Hepatocyte (in vitro differentiated cells): ENCODE results near the gene ZNF581. TPM values are rescaled to one million over a fixed set of nuclear protein-coding genes. Genes with fewer than 3 reads are reported as not detected.

Experiments used
- DNase-seq: peaks from one replicate; pipeline ENCODE4 v3.0.0-alpha.2; 2016; ENCODE audit warnings: low spot score
- H2AFZ ChIP-seq: fragments of 200-600 bp; sonication (generic); 2 replicates; pipeline ENCODE4 v1.6.0; 2016; ENCODE audit warnings: antibody characterized with exemption, mild to moderate bottlenecking
- H3K27ac ChIP-seq: fragments of 200-600 bp; sonication (generic); 2 replicates; pipeline ENCODE4 v1.5.1; 2016; ENCODE audit warnings: mild to moderate bottlenecking
- H3K27me3 ChIP-seq: fragments of 200-600 bp; sonication (generic); 2 replicates; pipeline ENCODE4 v1.6.1; 2016
- H3K36me3 ChIP-seq: fragments of 200-600 bp; sonication (generic); replicated peaks from 2 replicates; pipeline ENCODE4 v1.5.1; 2016; ENCODE audit warnings: low read depth; ENCODE audit not compliant: insufficient read depth
- H3K4me1 ChIP-seq: fragments of 200-600 bp; sonication (generic); 2 replicates; pipeline ENCODE4 v1.5.1; 2016; ENCODE audit warnings: mild to moderate bottlenecking, moderate library complexity; ENCODE audit not compliant: insufficient read depth
- H3K4me2 ChIP-seq: fragments of 200-600 bp; sonication (generic); 2 replicates; pipeline ENCODE4 v1.6.0; 2016
- H3K4me3 ChIP-seq: fragments of 200-600 bp; sonication (generic); 2 replicates; pipeline ENCODE4 v1.5.1; 2016; ENCODE audit warnings: mild to moderate bottlenecking
- H3K79me2 ChIP-seq: fragments of 200-600 bp; sonication (generic); 2 replicates; pipeline ENCODE4 v1.6.0; 2017; ENCODE audit warnings: mild to moderate bottlenecking
- H3K9me2 ChIP-seq: fragments of 200-600 bp; sonication (generic); replicated peaks from 2 replicates; pipeline ENCODE4 v1.6.0; 2017; ENCODE audit warnings: mild to moderate bottlenecking; ENCODE audit not compliant: insufficient read depth
- H3K9me3 ChIP-seq: fragments of 200-600 bp; sonication (generic); 2 replicates; pipeline ENCODE4 v1.5.1; 2016; ENCODE audit warnings: low read depth, mild to moderate bottlenecking
- H4K20me1 ChIP-seq: fragments of 200-600 bp; sonication (generic); 2 replicates; pipeline ENCODE4 v1.6.0; 2016; ENCODE audit warnings: mild to moderate bottlenecking; ENCODE audit not compliant: insufficient read depth, poor library complexity, severe bottlenecking
- EZH2 ChIP-seq: fragments of 200-600 bp; sonication (generic); IDR thresholded peaks from 2 replicates; pipeline ENCODE4 v1.6.1; 2016; ENCODE audit warnings: antibody characterized with exemption, mild to moderate bottlenecking, borderline replicate concordance
- EZH2phosphoT487 ChIP-seq: fragments of 200-600 bp; sonication (generic); IDR thresholded peaks from one replicate; pipeline ENCODE4 v1.6.1; 2018; ENCODE audit warnings: antibody characterized with exemption, mild to moderate bottlenecking, low read depth, moderate library complexity; ENCODE audit not compliant: unreplicated experiment, severe bottlenecking
- WGBS: methylation state at CpG from one replicate; pipeline ENCODE4 v1.1.6; 2016; ENCODE audit warnings: low lambda C conversion rate; ENCODE audit errors: missing lambda C conversion rate; 5-methylcytosine and 5-hydroxymethylcytosine counted together
- polyA plus RNA-seq: library from polyadenylated mRNA; unstranded; fragments of >200 nt; fragmentation: Nextera tagmentation; extraction: Ambion mirVana; gene quantifications from 2 replicates; pipeline ENCODE4 v1.2.1, GENCODE V29; 2016
- total RNA-seq: library from RNA; depleted of rRNA; stranded (reverse); fragments of >200 nt; gene quantifications from 2 replicates; pipeline ENCODE4 v1.2.3, GENCODE V29; 2014
- TF ChIP-seq, protein P1 (sequence below): fragments of 200-600 bp; sonication (generic); IDR thresholded peaks from 2 replicates; pipeline ENCODE4 v1.5.1; 2016; ENCODE audit warnings: antibody characterized with exemption, mild to moderate bottlenecking; ENCODE audit not compliant: poor library complexity

The ZNF581 gene
- total and polyA plus RNA-seq, 2 experiments from 2014 or later, result 12.2 to 22.5 TPM

DNA sequence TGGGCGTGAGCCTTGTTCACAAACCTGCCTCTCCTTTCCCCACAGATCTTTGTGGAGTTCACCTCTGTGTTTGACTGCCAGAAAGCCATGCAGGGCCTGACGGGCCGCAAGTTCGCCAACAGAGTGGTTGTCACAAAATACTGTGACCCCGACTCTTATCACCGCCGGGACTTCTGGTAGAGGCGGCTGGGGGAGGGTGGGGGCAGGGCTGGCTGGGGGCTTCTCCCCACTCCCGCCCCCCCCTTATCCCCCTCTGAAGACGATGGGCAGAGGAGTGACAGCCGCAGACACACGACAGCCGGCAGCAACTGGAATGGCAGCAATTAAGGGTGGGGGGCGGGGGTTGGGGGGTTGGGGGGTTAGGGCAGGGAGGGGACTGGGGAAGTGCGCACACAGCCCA is 30.4 kb downstream of the ZNF581 start:
- peaks cover 88% of the 10 kb centered on the region for H3K79me2 ChIP-seq
- H3K27me3 ChIP-seq, result no peaks in the 10 kb centered on the region
- TF ChIP-seq, protein P1, sequence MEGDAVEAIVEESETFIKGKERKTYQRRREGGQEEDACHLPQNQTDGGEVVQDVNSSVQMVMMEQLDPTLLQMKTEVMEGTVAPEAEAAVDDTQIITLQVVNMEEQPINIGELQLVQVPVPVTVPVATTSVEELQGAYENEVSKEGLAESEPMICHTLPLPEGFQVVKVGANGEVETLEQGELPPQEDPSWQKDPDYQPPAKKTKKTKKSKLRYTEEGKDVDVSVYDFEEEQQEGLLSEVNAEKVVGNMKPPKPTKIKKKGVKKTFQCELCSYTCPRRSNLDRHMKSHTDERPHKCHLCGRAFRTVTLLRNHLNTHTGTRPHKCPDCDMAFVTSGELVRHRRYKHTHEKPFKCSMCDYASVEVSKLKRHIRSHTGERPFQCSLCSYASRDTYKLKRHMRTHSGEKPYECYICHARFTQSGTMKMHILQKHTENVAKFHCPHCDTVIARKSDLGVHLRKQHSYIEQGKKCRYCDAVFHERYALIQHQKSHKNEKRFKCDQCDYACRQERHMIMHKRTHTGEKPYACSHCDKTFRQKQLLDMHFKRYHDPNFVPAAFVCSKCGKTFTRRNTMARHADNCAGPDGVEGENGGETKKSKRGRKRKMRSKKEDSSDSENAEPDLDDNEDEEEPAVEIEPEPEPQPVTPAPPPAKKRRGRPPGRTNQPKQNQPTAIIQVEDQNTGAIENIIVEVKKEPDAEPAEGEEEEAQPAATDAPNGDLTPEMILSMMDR, result no peak
- no peak for TF ChIP-seq EZH2
- no peak for TF ChIP-seq EZH2phosphoT487
- peaks cover 27% of the 10 kb centered on the region for H3K4me1 ChIP-seq
- H3K4me2 ChIP-seq, result no peak overlapping the region
- H3K36me3 ChIP-seq, result no peaks in the 10 kb centered on the region
- peaks cover 73% of the 10 kb centered on the region for H4K20me1 ChIP-seq
- H3K9me2 ChIP-seq, result no peaks in the 10 kb centered on the region
- H3K4me3 ChIP-seq, result no peak overlapping the region
- no peak overlapping the region for H3K27ac ChIP-seq
- H3K9me3 ChIP-seq, result no peaks in the 10 kb centered on the region
- DNase-seq, result no peak
- 93% methylated on average over 6 of the region's 15 CpGs for WGBS
- H2AFZ ChIP-seq, result no peak overlapping the region

GRCh38 chr19:55674459-55674840 is 31.0 kb downstream of the ZNF581 start:
- Histone ChIP-seq H3K9me2 (no peaks in the 10 kb centered on the region), H3K79me2 (peaks cover 88% of the 10 kb centered on the region), H3K4me2 (peak overlapping the region; percentile 87), H3K27ac (peak overlapping the region; percentile 89), H4K20me1 (peaks cover 73% of the 10 kb centered on the region), H2AFZ (peak overlapping the region; percentile 3), H3K4me1 (peaks cover 27% of the 10 kb centered on the region), H3K4me3 (peak overlapping the region; percentile 36), H3K36me3 (no peaks in the 10 kb centered on the region), H3K27me3 (no peaks in the 10 kb centered on the region), H3K9me3 (no peaks in the 10 kb centered on the region)
- DNase-seq, result no peak
- WGBS, result 29% methylated on average over 16 of the region's 17 CpGs
- TF ChIP-seq EZH2 (no peak), EZH2phosphoT487 (no peak)
- TF ChIP-seq, protein P1, result no peak

GRCh38 chr19:55674841-55675660 is 31.6 kb downstream of the ZNF581 start, which contains the start of gene EPN1:
TSS of gene EPN1 (plus strand) at chr19:55675226. CDS start at chr19:55678628, 3,402 bp downstream.
- H4K20me1 ChIP-seq, result peaks cover 73% of the 10 kb centered on the region
- WGBS, result 2% methylated on average over 38 of the region's 101 CpGs
- H3K79me2 ChIP-seq, result peaks cover 88% of the 10 kb centered on the region
- peaks cover 27% of the 10 kb centered on the region for H3K4me1 ChIP-seq
- no peaks in the 10 kb centered on the region for H3K36me3 ChIP-seq
- H3K27me3 ChIP-seq, result no peaks in the 10 kb centered on the region
- TF ChIP-seq, protein P1, result no peak
- TF ChIP-seq EZH2phosphoT487, result no peak
- TF ChIP-seq EZH2, result no peak
- H3K27ac ChIP-seq, result peak within 1 kb of the TSS; percentile 90
- no peaks in the 10 kb centered on the region for H3K9me2 ChIP-seq
- peak within 1 kb of the TSS; percentile 74 for H3K4me3 ChIP-seq
- H2AFZ ChIP-seq, result peak within 1 kb of the TSS; percentile 67
- peak; percentile 98 for DNase-seq
- H3K4me2 ChIP-seq, result peak within 1 kb of the TSS; percentile 95
- H3K9me3 ChIP-seq, result no peaks in the 10 kb centered on the region
